ENCODE measurements around the gene RNF180.

RNF180 gene

DNA sequence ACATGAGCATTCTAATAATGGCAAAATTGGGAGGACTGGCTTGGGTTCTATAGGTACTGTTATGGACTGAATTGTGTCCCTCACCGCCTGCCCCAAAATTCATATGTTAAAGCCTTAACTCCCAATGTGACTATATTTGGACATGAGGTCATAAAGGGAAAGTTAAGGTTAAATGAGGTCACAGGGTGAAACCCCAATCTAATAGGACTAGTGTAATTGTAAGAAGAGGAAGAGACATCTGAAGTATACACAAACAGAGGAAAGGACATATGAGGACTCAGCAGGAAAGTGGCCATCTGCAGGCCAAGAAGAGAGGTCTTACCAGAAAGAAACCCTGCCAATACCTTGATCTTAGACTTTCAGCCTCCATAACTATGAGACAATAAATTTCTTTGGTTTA lies 23.1 kb downstream of the RNF180 start:
- POLR2A ChIA-PET, result no interaction called here
- no peak for DNase-seq (ENCODE audit: extremely low spot score)
- no peak for TF ChIP-seq CTCF (IDR thresholded peaks at IDR 0.05; ENCODE audit: control extremely low read depth, extremely low read depth, low read depth, missing control alignments)
- CTCF ChIA-PET, result no interaction called here

GRCh38 chr5:64190562-64191306 lies 25.1 kb downstream of the RNF180 start:
- ChIA-PET POLR2A (no interaction called here), CTCF (no interaction called here)
- TF ChIP-seq CTCF (IDR thresholded peaks at IDR 0.05; ENCODE audit: control extremely low read depth, extremely low read depth, low read depth, missing control alignments), result no peak
- no peak for DNase-seq (ENCODE audit: extremely low spot score)

- POLR2A ChIA-PET, result no interaction called here
Measured at GRCh38 chr5:64195981-64196380, 30.3 kb downstream of the RNF180 start.

GRCh38 chr5:64199425-64199824 lies 33.8 kb downstream of the RNF180 start:
- no peak for TF ChIP-seq CTCF (IDR thresholded peaks at IDR 0.05; ENCODE audit: control extremely low read depth, extremely low read depth, low read depth, missing control alignments)
- DNase-seq (ENCODE audit: extremely low spot score), result no peak
- POLR2A ChIA-PET, result no interaction called here
- CTCF ChIA-PET, result no interaction called here

More at GRCh38 chr5:64195981-64196380, 30.3 kb downstream of the RNF180 start:
- TF ChIP-seq CTCF (IDR thresholded peaks at IDR 0.05; ENCODE audit: control extremely low read depth, extremely low read depth, low read depth, missing control alignments), result no peak
- no peak for DNase-seq (ENCODE audit: extremely low spot score)
- CTCF ChIA-PET, result no interaction called here

GRCh38 chr5:64201996-64202395 lies 36.4 kb downstream of the RNF180 start:
- CTCF ChIA-PET, result no interaction called here
- POLR2A ChIA-PET, result no interaction called here
- TF ChIP-seq CTCF (IDR thresholded peaks at IDR 0.05; ENCODE audit: control extremely low read depth, extremely low read depth, low read depth, missing control alignments), result no peak
- no peak for DNase-seq (ENCODE audit: extremely low spot score)

DNA sequence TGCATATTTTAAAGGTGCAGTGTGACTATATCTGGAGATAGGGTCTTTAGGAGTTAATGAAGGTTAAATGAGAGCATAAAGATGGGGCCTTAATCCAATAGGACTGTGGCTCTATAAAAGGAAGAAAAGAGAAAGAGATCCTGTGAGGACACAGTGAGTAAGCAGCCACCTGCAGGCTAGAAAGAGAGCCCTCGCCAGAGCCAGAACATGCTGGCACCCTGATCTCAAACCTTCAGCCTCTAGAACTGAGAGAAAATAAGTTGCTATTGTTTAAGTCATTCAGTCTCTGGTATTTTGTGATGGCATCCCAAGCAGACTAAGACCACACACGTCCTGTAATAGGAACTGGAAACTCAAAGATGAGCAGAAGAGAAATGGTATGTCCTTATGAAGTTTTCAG lies 41.0 kb downstream of the RNF180 start:
- CTCF ChIA-PET, result interaction anchor here (1.5 to 2.7 kb wide), 2 partner anchors 16 to 58 kb away, joined by 4 to 19 read pairs; no protein-coding TSS in a partner anchor
- no peak for DNase-seq (ENCODE audit: extremely low spot score)
- POLR2A ChIA-PET, result no interaction called here
- TF ChIP-seq CTCF (IDR thresholded peaks at IDR 0.05; ENCODE audit: control extremely low read depth, extremely low read depth, low read depth, missing control alignments), result no peak
